CD4-positive, CD25-positive, alpha-beta regulatory T cell (primary cell): ENCODE data around the gene SHB. TPM values are rescaled to one million over a fixed set of nuclear protein-coding genes. Genes with fewer than 3 reads are reported as not detected.
A peak's percentile ranks its signal among the peaks of the same experiment; 100 is the strongest.

Source experiments
- ATAC-seq, 2 donors: fragments of 150-1000 bp; cut with Tn5 transposase; one replicate each; pipeline ENCODE4 v1.10.0; 2021; ENCODE audit warnings: low read depth in 2 of 2, moderate number of reproducible peaks in 2 of 2, moderate library complexity in 1 of 2
- DNase-seq, 3 donors: peaks; one replicate each; pipeline versions ENCODE4 v3.0.0 to v3.0.0-alpha.2; 2012 to 2022; ENCODE audit warnings: mixed read lengths in 1 of 3
- H3K27ac ChIP-seq: one replicate; pipeline ENCODE4 v1.7.0; 2013; ENCODE audit warnings: mild to moderate bottlenecking, low read length; ENCODE audit not compliant: insufficient read depth, poor library complexity, severe bottlenecking
- H3K27me3 ChIP-seq: one replicate; pipeline ENCODE4 v1.7.0; 2013; ENCODE audit warnings: low read length; ENCODE audit not compliant: control insufficient read depth, insufficient read depth
- H3K36me3 ChIP-seq: one replicate; pipeline ENCODE4 v1.7.0; 2013; ENCODE audit warnings: mild to moderate bottlenecking, low read length, moderate library complexity; ENCODE audit not compliant: control insufficient read depth, insufficient read depth
- H3K4me1 ChIP-seq: 2 replicates; pipeline ENCODE4 v1.7.0; 2013; ENCODE audit warnings: mild to moderate bottlenecking, low read length; ENCODE audit not compliant: insufficient read depth, control insufficient read depth, poor library complexity, severe bottlenecking
- H3K4me3 ChIP-seq: one replicate; pipeline ENCODE4 v1.7.0; 2013; ENCODE audit warnings: low read depth, mild to moderate bottlenecking, low read length, moderate library complexity
- H3K9me3 ChIP-seq, 2 experiments: 1 replicate in 1 of 2; 2 replicates in 1 of 2; pipeline ENCODE4 v1.7.0; 2013; ENCODE audit warnings: low read length in 2 of 2, mild to moderate bottlenecking in 1 of 2, moderate library complexity in 1 of 2; ENCODE audit not compliant: control insufficient read depth in 2 of 2
- H3K27ac Mint-ChIP-seq, 3 donors: one replicate each; pipeline ENCODE4 v1.8.0; 2020 to 2022; ENCODE audit warnings: mild to moderate bottlenecking in 3 of 3, mixed read lengths in 3 of 3, moderate library complexity in 2 of 3
- H3K27me3 Mint-ChIP-seq: one replicate; pipeline ENCODE4 v1.8.0; 2022; ENCODE audit warnings: mild to moderate bottlenecking, mixed read lengths
- H3K36me3 Mint-ChIP-seq: one replicate; pipeline ENCODE4 v1.8.0; 2020; ENCODE audit warnings: mixed read lengths
- H3K4me1 Mint-ChIP-seq, 4 donors: one replicate each; pipeline ENCODE4 v1.8.0; 2020 to 2022; ENCODE audit warnings: mixed read lengths in 4 of 4, mild to moderate bottlenecking in 1 of 4
- H3K4me3 Mint-ChIP-seq, 4 donors: one replicate each; pipeline ENCODE4 v1.8.0; 2020 to 2022; ENCODE audit warnings: mild to moderate bottlenecking in 4 of 4, mixed read lengths in 4 of 4, moderate library complexity in 3 of 4
- H3K9me3 Mint-ChIP-seq, 7 donors: one replicate each; pipeline ENCODE4 v1.8.0; 2020 to 2022; ENCODE audit warnings: mixed read lengths in 7 of 7, mild to moderate bottlenecking in 3 of 7, moderate library complexity in 2 of 7
- polyA plus RNA-seq, 4 donors: library from polyadenylated mRNA; unstranded; fragments of 300-500 nt; fragmentation: Illumina TruSeq; gene quantifications; one replicate each; pipeline ENCODE4 v1.2.3, GENCODE V29; 2021
- total RNA-seq: library from RNA; stranded (reverse); gene quantifications from one replicate; pipeline ENCODE4 v1.2.3, GENCODE V29; 2022

The SHB gene
- total and polyA plus RNA-seq, 5 donors from 2014 or later, result 0.27 to 0.69 TPM; not detected in 3

- no peaks in the 10 kb centered on the region for H3K36me3 Mint-ChIP-seq
- no peak overlapping the region for H3K4me3 Mint-ChIP-seq
- Histone ChIP-seq H3K9me3 (no peaks in the 10 kb centered on the region), H3K27me3 (peaks cover 2% of the 10 kb centered on the region), H3K4me1 (no peaks in the 10 kb centered on the region), H3K4me3 (no peak overlapping the region), H3K27ac (no peak overlapping the region), H3K36me3 (no peaks in the 10 kb centered on the region)
- H3K27ac Mint-ChIP-seq, result no peak overlapping the region
- H3K4me1 Mint-ChIP-seq, result no peaks in the 10 kb centered on the region
- H3K27me3 Mint-ChIP-seq, result peaks cover 12% of the 10 kb centered on the region
- DNase-seq (no peak), ATAC-seq (no peak)
- peaks cover 0 to 2% (median 0%) of the 10 kb centered on the region in 7 donors for H3K9me3 Mint-ChIP-seq
These were observed 9.6 kb downstream of the SHB start for GRCh38 chr9:38059233-38059936.

GRCh38 chr9:38058452-38059232 lies 10.4 kb downstream of the SHB start:
- ATAC-seq (no peak), DNase-seq (no peak)
- H3K4me1 Mint-ChIP-seq, result no peaks in the 10 kb centered on the region
- no peaks in the 10 kb centered on the region for H3K27me3 ChIP-seq
- H3K4me1 ChIP-seq, result no peaks in the 10 kb centered on the region
- no peak overlapping the region for H3K4me3 Mint-ChIP-seq
- H3K27ac Mint-ChIP-seq, result peak overlapping the region in 2 of 3 donors; percentile 18 to 79
- H3K27ac ChIP-seq, result no peak overlapping the region
- H3K36me3 ChIP-seq, result no peaks in the 10 kb centered on the region
- H3K4me3 ChIP-seq, result no peak overlapping the region
- no peaks in the 10 kb centered on the region for H3K36me3 Mint-ChIP-seq
- H3K27me3 Mint-ChIP-seq, result peaks cover 8% of the 10 kb centered on the region
- peaks cover 0 to 2% (median 0%) of the 10 kb centered on the region in 7 donors for H3K9me3 Mint-ChIP-seq
- no peaks in the 10 kb centered on the region for H3K9me3 ChIP-seq

- Mint-ChIP-seq H3K9me3 (peaks cover 0 to 2% (median 0%) of the 10 kb centered on the region in 7 donors), H3K4me3 (no peak overlapping the region), H3K27me3 (no peaks in the 10 kb centered on the region), H3K4me1 (no peaks in the 10 kb centered on the region), H3K27ac (no peak overlapping the region), H3K36me3 (no peaks in the 10 kb centered on the region)
- no peaks in the 10 kb centered on the region for H3K36me3 ChIP-seq
- ATAC-seq (no peak), DNase-seq (no peak)
- no peak overlapping the region for H3K4me3 ChIP-seq
- H3K27me3 ChIP-seq, result no peaks in the 10 kb centered on the region
- H3K27ac ChIP-seq, result no peak overlapping the region
- H3K9me3 ChIP-seq, result no peaks in the 10 kb centered on the region
- H3K4me1 ChIP-seq, result no peaks in the 10 kb centered on the region
These were observed 11.4 kb downstream of the SHB start for GRCh38 chr9:38057416-38058195.

GRCh38 chr9:38054653-38055052 lies 14.4 kb downstream of the SHB start:
- H3K4me1 ChIP-seq, result no peaks in the 10 kb centered on the region
- H3K36me3 Mint-ChIP-seq, result no peaks in the 10 kb centered on the region
- no peak for DNase-seq
- no peaks in the 10 kb centered on the region for H3K36me3 ChIP-seq
- peaks cover 0 to 2% (median 0%) of the 10 kb centered on the region in 7 donors for H3K9me3 Mint-ChIP-seq
- no peaks in the 10 kb centered on the region for H3K4me1 Mint-ChIP-seq
- H3K27ac Mint-ChIP-seq, result no peak overlapping the region
- no peak overlapping the region for H3K4me3 Mint-ChIP-seq
- no peak for ATAC-seq
- no peak overlapping the region for H3K27ac ChIP-seq
- no peaks in the 10 kb centered on the region for H3K9me3 ChIP-seq
- H3K27me3 Mint-ChIP-seq, result no peaks in the 10 kb centered on the region
- H3K27me3 ChIP-seq, result no peaks in the 10 kb centered on the region
- no peak overlapping the region for H3K4me3 ChIP-seq

GRCh38 chr9:38053697-38054461 lies 15.1 kb downstream of the SHB start:
- Histone ChIP-seq H3K36me3 (no peaks in the 10 kb centered on the region), H3K4me1 (no peaks in the 10 kb centered on the region), H3K27me3 (no peaks in the 10 kb centered on the region), H3K4me3 (no peak overlapping the region), H3K27ac (no peak overlapping the region), H3K9me3 (no peaks in the 10 kb centered on the region)
- no peaks in the 10 kb centered on the region for H3K4me1 Mint-ChIP-seq
- H3K27me3 Mint-ChIP-seq, result no peaks in the 10 kb centered on the region
- DNase-seq (no peak), ATAC-seq (no peak)
- peaks cover 0 to 2% (median 0%) of the 10 kb centered on the region in 7 donors for H3K9me3 Mint-ChIP-seq
- H3K27ac Mint-ChIP-seq, result no peak overlapping the region
- no peak overlapping the region for H3K4me3 Mint-ChIP-seq
- H3K36me3 Mint-ChIP-seq, result no peaks in the 10 kb centered on the region

- no peak overlapping the region for H3K27ac Mint-ChIP-seq
These were observed 17.1 kb downstream of the SHB start for GRCh38 chr9:38051780-38052546.

More at GRCh38 chr9:38051780-38052546, 17.1 kb downstream of the SHB start:
- Mint-ChIP-seq H3K4me1 (peaks cover 0 to 3% (median 0%) of the 10 kb centered on the region in 4 donors), H3K4me3 (no peak overlapping the region), H3K36me3 (no peaks in the 10 kb centered on the region), H3K27me3 (no peaks in the 10 kb centered on the region), H3K9me3 (peaks cover 0 to 2% (median 0%) of the 10 kb centered on the region in 7 donors)
- H3K9me3 ChIP-seq, result no peaks in the 10 kb centered on the region
- H3K36me3 ChIP-seq, result no peaks in the 10 kb centered on the region
- H3K4me1 ChIP-seq, result no peaks in the 10 kb centered on the region
- ATAC-seq (no peak), DNase-seq (no peak)
- no peak overlapping the region for H3K4me3 ChIP-seq
- no peak overlapping the region for H3K27ac ChIP-seq
- H3K27me3 ChIP-seq, result no peaks in the 10 kb centered on the region
